Lung microvascular endothelial cell (primary cell): ENCODE measurements around the gene SNAP47. TPM values are rescaled to one million over a fixed set of nuclear protein-coding genes. Genes with fewer than 3 reads are reported as not detected.
A peak's percentile ranks its signal among the peaks of the same experiment; 100 is the strongest.

ENCODE experiments used
- DNase-seq, 2 donors: peaks; one replicate each; pipeline versions ENCODE4 v3.0.0 to v3.0.0-alpha.2; 2010; ENCODE audit warnings: low read depth in 2 of 2
- total RNA-seq: library from RNA; depleted of rRNA; stranded (reverse); fragments of >200 nt; gene quantifications from 2 replicates; pipeline ENCODE4 v1.2.1, GENCODE V29; 2014

Gene SNAP47
- total RNA-seq, 1 donor from 2014 or later = 28.0 TPM

GRCh38 chr1:227795732-227796131 lies 60.5 kb downstream of the SNAP47 start:
- no peak for DNase-seq

DNA sequence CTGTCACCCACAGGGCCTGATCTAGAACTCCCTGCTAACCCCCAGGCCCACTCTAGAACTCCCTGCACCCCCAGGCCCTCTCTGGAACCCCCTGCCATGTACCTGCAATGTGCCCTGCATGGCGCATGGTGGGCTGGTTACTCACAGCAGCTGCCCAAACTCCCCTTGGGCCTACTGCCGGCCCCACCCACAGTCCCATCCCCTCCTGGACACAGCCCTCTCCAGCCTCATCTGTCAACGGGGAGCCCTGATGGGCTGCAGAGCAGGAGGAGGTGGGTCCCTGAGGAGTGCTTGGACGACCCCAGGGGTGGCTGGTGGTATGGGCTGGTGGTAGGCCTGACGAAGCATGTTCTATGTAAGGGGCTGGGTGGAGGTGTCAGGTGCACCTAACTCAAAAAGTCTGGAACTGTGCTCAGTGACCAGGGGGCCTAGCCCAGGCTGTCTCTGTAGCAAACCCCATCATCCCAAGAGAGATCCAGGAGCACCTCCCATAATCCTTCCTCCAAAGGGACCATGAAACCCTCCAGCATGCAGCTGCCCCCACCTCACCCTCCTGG lies 61.2 kb downstream of the SNAP47 start:
- DNase-seq = no peak

DNA sequence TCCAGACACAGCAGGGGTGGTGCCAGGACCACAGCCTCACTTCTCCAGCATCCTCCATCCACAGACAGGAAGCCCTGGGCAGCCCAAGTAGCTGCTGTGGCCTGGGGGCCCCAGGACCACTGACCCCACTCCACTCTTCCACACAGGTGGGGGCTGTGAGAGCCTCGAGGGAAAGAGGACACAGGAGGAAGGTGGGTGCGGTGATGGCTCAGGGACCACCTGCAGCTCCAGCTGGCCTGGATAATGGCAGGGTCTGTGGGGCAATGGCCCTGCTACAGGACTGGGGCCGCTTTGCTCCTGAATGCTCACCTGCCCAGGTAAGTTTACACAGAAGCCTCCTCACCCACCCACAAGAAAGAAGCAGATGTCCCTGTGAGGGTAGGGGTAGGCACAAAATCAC lies 61.9 kb downstream of the SNAP47 start:
- DNase-seq = no peak

DNA sequence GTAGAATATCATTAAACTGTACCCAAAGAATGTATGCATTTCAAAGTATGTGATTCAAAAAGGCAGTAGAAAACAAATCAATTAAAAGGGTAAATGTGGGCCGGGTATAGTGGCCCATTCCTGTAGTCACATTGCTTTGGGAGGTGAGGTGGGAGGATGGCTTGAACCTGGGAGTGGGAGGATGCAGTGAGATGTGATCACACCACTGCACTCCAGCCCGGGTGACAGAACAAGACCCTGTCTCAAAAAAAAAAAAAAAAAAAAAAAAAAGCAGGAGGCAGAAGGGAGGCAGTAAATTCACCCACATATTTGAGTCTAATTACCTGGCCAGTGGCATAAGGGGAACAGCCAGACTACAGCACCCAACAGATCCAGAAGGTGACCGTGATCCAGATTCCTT lies 62.4 kb downstream of the SNAP47 start:
- no peak for DNase-seq

GRCh38 chr1:227798078-227798802 lies 63.0 kb downstream of the SNAP47 start:
- DNase-seq = no peak

DNA sequence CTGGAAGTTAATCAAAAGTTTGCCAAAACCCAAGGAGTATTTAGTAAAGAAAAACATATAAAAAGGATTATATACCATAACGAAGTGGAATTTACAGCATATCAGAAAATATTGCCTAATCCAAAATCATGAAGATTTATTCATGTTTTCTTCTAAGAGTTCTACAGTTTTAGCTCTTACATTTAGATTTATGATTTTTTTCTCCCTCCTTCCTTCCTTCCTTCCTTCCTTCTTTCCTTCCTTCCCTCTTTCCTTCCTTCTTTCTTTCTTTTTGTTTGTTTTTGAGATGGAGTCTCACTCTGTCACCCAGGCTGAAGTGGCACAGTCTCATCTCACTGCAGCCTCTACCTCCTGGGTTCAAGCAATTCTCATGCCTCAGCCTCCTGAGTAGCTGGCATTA lies 64.5 kb downstream of the SNAP47 start:
- no peak for DNase-seq

- no peak for DNase-seq
Observed at GRCh38 chr1:227803933-227804332, 68.7 kb downstream of the SNAP47 start.

DNA sequence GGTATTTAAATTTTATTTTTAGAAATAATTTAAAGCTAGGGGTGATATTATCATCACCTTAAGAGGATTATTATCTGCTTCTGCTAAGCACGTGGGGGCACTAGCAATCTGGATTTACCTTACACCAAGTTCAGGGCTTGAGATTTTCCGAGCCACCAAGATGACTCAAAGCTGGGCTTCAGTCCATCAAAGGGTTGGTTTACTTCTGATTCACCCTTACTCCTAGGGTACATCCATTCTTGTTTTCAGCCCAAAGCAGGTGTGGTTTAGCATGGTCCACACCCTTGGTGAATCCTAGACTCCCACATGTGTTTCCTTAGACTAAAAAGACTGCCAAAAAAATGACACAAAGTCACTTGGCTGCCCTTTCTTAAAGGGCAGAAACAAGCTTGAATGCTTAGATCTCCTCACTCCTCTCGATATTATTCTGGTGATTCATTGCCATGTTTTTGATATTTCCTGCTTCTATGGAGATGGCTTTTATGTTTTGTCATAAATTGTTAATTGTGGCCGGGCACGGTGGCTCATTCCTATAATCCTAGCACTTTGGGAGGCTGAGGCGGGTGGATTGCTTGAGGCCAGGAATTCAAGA lies 70.5 kb downstream of the SNAP47 start:
- DNase-seq = peak in 1 of 2 donors; percentile 74

- DNase-seq = no peak
Observed at GRCh38 chr1:227808566-227808965, 73.3 kb downstream of the SNAP47 start.

GRCh38 chr1:227809026-227809425 lies 73.8 kb downstream of the SNAP47 start:
- no peak for DNase-seq

DNA sequence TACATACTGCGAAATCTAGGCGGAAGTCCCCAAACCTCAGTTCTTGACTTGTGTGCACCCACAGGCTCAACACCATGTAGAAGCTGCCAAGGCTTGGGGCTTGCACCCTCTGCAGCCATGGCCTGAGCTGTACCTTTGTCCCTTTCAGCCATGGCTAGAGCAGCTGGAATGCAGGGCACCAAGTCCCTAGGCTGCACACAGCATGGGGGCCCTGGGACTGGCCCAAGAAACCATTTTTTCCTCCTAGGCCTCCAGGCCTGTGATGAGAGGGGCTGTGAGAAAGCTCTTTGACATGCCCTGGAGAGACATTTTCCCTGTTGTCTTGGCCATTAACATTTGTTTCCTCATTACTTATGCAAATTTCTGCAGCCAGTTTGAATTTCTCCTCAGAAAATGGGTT lies 78.7 kb downstream of the SNAP47 start:
- DNase-seq = no peak

- no peak for DNase-seq
Observed at GRCh38 chr1:227815468-227816409, 80.5 kb downstream of the SNAP47 start, which contains the start of gene PRSS38. Gene PRSS38, plus strand, starts transcription at chr1:227815675. Its CDS starts 42 bp downstream, at chr1:227815717.

DNA sequence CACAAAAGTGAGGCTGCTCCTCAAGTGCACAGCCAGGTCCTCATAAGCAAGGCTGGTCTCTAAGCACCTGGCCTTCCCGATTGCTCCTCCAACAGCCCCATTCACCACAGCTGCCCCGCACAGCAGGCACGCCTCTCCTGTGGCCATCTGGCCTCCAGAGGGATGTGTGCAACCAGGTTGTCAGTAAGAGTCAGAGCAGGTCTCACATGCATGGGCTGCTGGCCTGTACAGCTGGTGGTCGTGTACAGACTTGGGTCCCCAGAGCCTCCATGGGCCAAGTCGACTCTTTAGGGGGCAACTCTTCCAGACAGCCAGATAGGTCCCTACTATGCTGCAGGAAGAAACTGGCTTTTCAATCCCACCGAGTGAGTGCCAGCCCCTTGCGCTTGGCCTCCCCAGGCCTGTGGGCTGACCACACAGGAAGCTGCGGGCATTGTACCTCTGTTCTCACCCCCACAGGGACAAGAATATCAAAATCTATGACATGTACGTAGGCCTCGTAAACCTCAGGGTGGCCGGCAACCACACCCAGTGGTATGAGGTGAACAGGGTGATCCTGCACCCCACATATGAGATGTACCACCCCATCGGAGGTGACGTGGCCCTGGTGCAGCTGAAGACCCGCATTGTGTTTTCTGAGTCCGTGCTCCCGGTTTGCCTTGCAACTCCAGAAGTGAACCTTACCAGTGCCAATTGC lies 81.7 kb downstream of the SNAP47 start:
- no peak for DNase-seq

- no peak for DNase-seq
Observed at GRCh38 chr1:227823537-227823936, 88.3 kb downstream of the SNAP47 start.

- no peak for DNase-seq
Observed at GRCh38 chr1:227824204-227824603, 89.0 kb downstream of the SNAP47 start.

GRCh38 chr1:227828786-227829185 lies 93.6 kb downstream of the SNAP47 start:
- DNase-seq = no peak

Other genes with a start within 250 kb of the SNAP47 start
- 5.9 and 12.1 TPM in 2 replicates for gene ZNF678, start 171.9 kb upstream of the SNAP47 start, total RNA-seq
- gene JMJD4, start 133 bp upstream of the SNAP47 start, total RNA-seq = 16.1 and 21.0 TPM in 2 replicates
- gene PRSS38, start 80.2 kb downstream of the SNAP47 start, total RNA-seq = not detected in 2 replicates
- 0.87 and 0.99 TPM in 2 replicates for gene WNT9A, start 212.5 kb downstream of the SNAP47 start, total RNA-seq